Measurements from ENCODE around the gene CAGE1.
"Not testable (repeated sequence)": the region's sequence is repeated elsewhere in the genome, so short reads cannot be mapped to it uniquely, and the experiment has no call there.

CAGE1 gene

GRCh38 chr6:7410851-7411250, 21.3 kb upstream of the CAGE1 start:
- no peak for DNase-seq (ENCODE audit: low read depth in 4 of 4, low spot score in 1 of 4)

GRCh38 chr6:7409740-7410139, 20.2 kb upstream of the CAGE1 start:
- DNase-seq (ENCODE audit: low read depth in 4 of 4, low spot score in 1 of 4) = no peak

GRCh38 chr6:7406743-7407142, 17.2 kb upstream of the CAGE1 start:
- no peak for DNase-seq (ENCODE audit: low read depth in 4 of 4, low spot score in 1 of 4)

- no peak for DNase-seq (ENCODE audit: low read depth in 4 of 4, low spot score in 1 of 4)
These were observed 15.0 kb upstream of the CAGE1 start for GRCh38 chr6:7404546-7404945.

GRCh38 chr6:7402716-7403115, 13.2 kb upstream of the CAGE1 start:
- no peak for DNase-seq (ENCODE audit: low read depth in 4 of 4, low spot score in 1 of 4)

GRCh38 chr6:7401075-7401474, 11.5 kb upstream of the CAGE1 start:
- DNase-seq (ENCODE audit: low read depth in 4 of 4, low spot score in 1 of 4) = no peak

GRCh38 chr6:7392402-7392801, 2.9 kb upstream of the CAGE1 start:
- DNase-seq (ENCODE audit: low read depth in 4 of 4, low spot score in 1 of 4) = no peak

- no peak for DNase-seq (ENCODE audit: low read depth in 4 of 4, low spot score in 1 of 4)
These were observed 1.6 kb upstream of the CAGE1 start for GRCh38 chr6:7391151-7391550.

- no peak for DNase-seq (ENCODE audit: low read depth in 4 of 4, low spot score in 1 of 4)
These were observed 810 bp upstream of the CAGE1 start for GRCh38 chr6:7390226-7390878.

- DNase-seq (ENCODE audit: low read depth in 4 of 4, low spot score in 1 of 4) = no peak
These were observed 436 bp downstream of the CAGE1 start for GRCh38 chr6:7389162-7389450.

- no peak for DNase-seq (ENCODE audit: low read depth in 4 of 4, low spot score in 1 of 4)
These were observed 8.4 kb downstream of the CAGE1 start for GRCh38 chr6:7381092-7381491.

- no peak for DNase-seq (ENCODE audit: low read depth in 4 of 4, low spot score in 1 of 4)
These were observed 10.8 kb downstream of the CAGE1 start for GRCh38 chr6:7378740-7379139.

- no peak for DNase-seq (ENCODE audit: low read depth in 4 of 4, low spot score in 1 of 4)
These were observed 11.6 kb downstream of the CAGE1 start for GRCh38 chr6:7377961-7378360.

GRCh38 chr6:7373739-7374138, 15.8 kb downstream of the CAGE1 start:
- DNase-seq (ENCODE audit: low read depth in 4 of 4, low spot score in 1 of 4) = no peak

- no peak for DNase-seq (ENCODE audit: low read depth in 4 of 4, low spot score in 1 of 4)
These were observed 22.1 kb downstream of the CAGE1 start for GRCh38 chr6:7367408-7367807.

GRCh38 chr6:7351916-7352315, 37.6 kb downstream of the CAGE1 start:
- not testable (repeated sequence) for DNase-seq (ENCODE audit: low read depth in 4 of 4, low spot score in 1 of 4)

GRCh38 chr6:7350591-7350990, 39.0 kb downstream of the CAGE1 start:
- DNase-seq (ENCODE audit: low read depth in 4 of 4, low spot score in 1 of 4) = not testable (repeated sequence)

GRCh38 chr6:7347551-7347997, 42.0 kb downstream of the CAGE1 start:
- not testable (repeated sequence) for DNase-seq (ENCODE audit: low read depth in 4 of 4, low spot score in 1 of 4)

GRCh38 chr6:7344773-7345450, 44.6 kb downstream of the CAGE1 start:
- not testable (repeated sequence) for DNase-seq (ENCODE audit: low read depth in 4 of 4, low spot score in 1 of 4)

GRCh38 chr6:7343546-7344475, 45.7 kb downstream of the CAGE1 start:
- no peak for DNase-seq (ENCODE audit: low read depth in 4 of 4, low spot score in 1 of 4)

GRCh38 chr6:7341989-7342742, 47.4 kb downstream of the CAGE1 start:
- DNase-seq (ENCODE audit: low read depth in 4 of 4, low spot score in 1 of 4) = no peak
